Muscle of leg (tissue), 11 donors: Measurements from ENCODE around the gene CDKN2AIPNL. TPM values are rescaled to one million over a fixed set of nuclear protein-coding genes. Genes with fewer than 3 reads are reported as not detected.

Source experiments
- DNase-seq: peaks from one replicate; pipeline ENCODE4 v3.0.0; 2013
- H3K27ac ChIP-seq: one replicate; pipeline ENCODE4 v1.5.1; 2013; ENCODE audit warnings: mild to moderate bottlenecking, low read length, control low read depth
- H3K27me3 ChIP-seq: one replicate; pipeline ENCODE4 v1.6.1; 2013; ENCODE audit warnings: low read length; ENCODE audit not compliant: control insufficient read depth, insufficient read depth
- H3K36me3 ChIP-seq: one replicate; pipeline ENCODE4 v1.6.1; 2013; ENCODE audit warnings: low read length; ENCODE audit not compliant: control insufficient read depth, insufficient read depth
- H3K4me1 ChIP-seq: one replicate; pipeline ENCODE4 v1.6.1; 2013; ENCODE audit warnings: low read length; ENCODE audit not compliant: control insufficient read depth, insufficient read depth
- H3K4me3 ChIP-seq: one replicate; pipeline ENCODE4 v1.5.1; 2013; ENCODE audit warnings: low read length, control low read depth
- H3K9me3 ChIP-seq: replicated peaks from 2 replicates; pipeline ENCODE4 v1.6.1; 2013; ENCODE audit warnings: low read depth, low read length; ENCODE audit not compliant: control insufficient read depth
- WGBS: methylation state at CpG from one replicate; pipeline ENCODE4 v1.1.5; 2013; ENCODE audit warnings: missing lambda C conversion rate; ENCODE audit not compliant: insufficient coverage; 5-methylcytosine and 5-hydroxymethylcytosine counted together
- polyA plus RNA-seq, 8 donors: library from polyadenylated mRNA; unstranded; fragments of 120-200 nt; gene quantifications; one replicate each; pipeline versions ENCODE4 v1.2.1 to v1.2.3, GENCODE V29; 2013; ENCODE audit warnings: inconsistent platforms in 1 of 8, low replicate concordance in 1 of 8; ENCODE audit not compliant: insufficient read length in 8 of 8, insufficient read depth in 1 of 8
- total RNA-seq: library from RNA; stranded (reverse); fragments of 120-200 nt; gene quantifications from one replicate; pipeline ENCODE4 v1.2.4, GENCODE V29; 2013

The CDKN2AIPNL gene
- total and polyA plus RNA-seq, 9 donors: 26.3 to 32.1 (median 27.8) TPM

DNA sequence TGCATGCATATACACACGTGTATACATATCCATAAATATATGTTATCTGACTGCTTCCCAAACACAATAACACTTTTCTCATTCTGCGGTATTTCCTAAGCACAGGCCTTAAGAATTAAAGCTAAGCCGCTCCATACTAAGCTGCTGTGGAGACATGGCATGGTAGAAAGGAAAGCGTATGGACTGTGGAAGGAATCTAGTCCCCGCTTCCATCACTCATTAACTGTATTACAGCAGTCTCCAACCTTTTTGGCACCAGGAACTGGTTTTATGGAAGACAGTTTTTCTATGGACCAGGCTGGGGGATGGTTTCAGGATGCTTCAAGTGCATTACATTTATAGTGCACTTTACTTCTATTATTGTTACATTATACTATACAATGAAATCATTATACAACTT is 56.0 kb downstream of the CDKN2AIPNL start:
- H3K36me3 ChIP-seq: no peaks in the 10 kb centered on the region
- no CpG with 5 or more reads among the region's 5 CpGs for WGBS
- H3K27me3 ChIP-seq: no peaks in the 10 kb centered on the region
- H3K27ac ChIP-seq: no peak overlapping the region
- no peaks in the 10 kb centered on the region for H3K9me3 ChIP-seq
- H3K4me1 ChIP-seq: no peaks in the 10 kb centered on the region
- no peak overlapping the region for H3K4me3 ChIP-seq
- no peak for DNase-seq

Other genes starting within 250 kb of the CDKN2AIPNL start
- 208 TPM for gene SKP1, start 234.9 kb downstream of the CDKN2AIPNL start, total RNA-seq
- 100 to 1,000 TPM; 360 to 459 (median 381) TPM for gene SKP1, start 234.9 kb downstream of the CDKN2AIPNL start, polyA plus RNA-seq
- 55.3 TPM for gene PPP2CA, start 185.8 kb downstream of the CDKN2AIPNL start, total RNA-seq
- 100 to 1,000 TPM; 104 to 147 (median 123) TPM for gene PPP2CA, start 185.8 kb downstream of the CDKN2AIPNL start, polyA plus RNA-seq
- 5.9 TPM for gene CDKL3, start 44.7 kb downstream of the CDKN2AIPNL start, total RNA-seq
- gene CDKL3, start 44.7 kb downstream of the CDKN2AIPNL start, polyA plus RNA-seq: 1 to 10 TPM; 2.9 to 6.0 (median 4.6) TPM
- gene UBE2B, start 40.3 kb downstream of the CDKN2AIPNL start, total RNA-seq: 27.2 TPM
- gene UBE2B, start 40.3 kb downstream of the CDKN2AIPNL start, polyA plus RNA-seq: 100 to 1,000 TPM; 136 to 175 (median 155) TPM
- 1.3 TPM for gene JADE2, start 113.8 kb upstream of the CDKN2AIPNL start, total RNA-seq
- 1 to 10 TPM in 5 of 8 donors, under 1 TPM in 3; 0.67 to 2.3 (median 1.1) TPM for gene JADE2, start 113.8 kb upstream of the CDKN2AIPNL start, polyA plus RNA-seq
- gene SAR1B, start 220.9 kb upstream of the CDKN2AIPNL start, total RNA-seq: 41.1 TPM
- 10 to 100 TPM; 26.2 to 40.0 (median 32.0) TPM for gene SAR1B, start 220.9 kb upstream of the CDKN2AIPNL start, polyA plus RNA-seq
- gene SEC24A, start 236.9 kb upstream of the CDKN2AIPNL start, total RNA-seq: 14.5 TPM
- 10 to 100 TPM; 15.8 to 25.4 (median 17.7) TPM for gene SEC24A, start 236.9 kb upstream of the CDKN2AIPNL start, polyA plus RNA-seq